ENCODE data around the gene DHCR24.
"Not testable (repeated sequence)": the region's sequence is repeated elsewhere in the genome, so short reads cannot be mapped to it uniquely, and the experiment has no call there.

DHCR24 gene

DNA sequence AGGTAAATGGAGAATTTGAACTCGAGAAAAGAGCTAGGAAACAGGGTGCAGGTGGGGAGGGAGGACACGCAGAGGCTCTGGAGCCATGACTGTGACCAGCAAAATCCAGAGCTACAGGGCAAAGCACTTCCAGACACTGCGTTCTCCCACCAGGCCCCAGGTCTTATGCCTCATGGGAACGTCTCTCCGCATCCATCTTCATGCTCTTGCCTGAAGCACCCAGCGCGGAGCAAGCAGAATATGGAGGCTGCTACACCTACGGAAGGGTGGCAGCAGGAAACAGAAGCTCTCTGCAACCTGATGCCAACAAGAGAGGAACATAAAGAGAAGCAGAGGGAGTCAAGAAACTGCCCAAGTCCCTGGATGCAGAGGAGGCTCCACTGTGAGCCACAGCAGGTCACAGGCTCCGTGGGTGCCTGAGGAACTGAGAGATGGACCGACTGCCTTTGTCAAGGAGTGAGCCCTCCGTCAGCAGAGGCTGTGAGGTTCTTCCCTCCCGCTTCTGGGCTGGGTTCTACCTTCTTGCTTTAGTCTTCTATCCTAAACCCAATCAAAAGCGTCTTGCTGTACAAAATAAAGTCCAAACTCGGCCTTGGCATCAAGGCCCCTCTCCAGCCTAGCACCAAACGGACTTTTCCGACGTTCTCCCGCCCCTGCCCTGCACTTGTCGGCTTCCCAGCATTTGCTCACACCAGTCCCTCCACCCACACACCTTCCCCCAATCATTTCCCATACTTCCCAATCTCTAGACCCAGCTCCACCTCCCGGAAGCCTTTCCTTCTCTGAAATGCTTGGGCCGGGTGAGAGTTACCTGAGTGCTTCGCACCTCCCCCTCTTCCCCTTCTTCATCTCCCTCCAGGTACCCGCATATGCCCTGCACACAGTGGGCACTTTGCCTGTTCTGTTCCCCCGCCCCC, 930 bp downstream of the DHCR24 start:
- DNase-seq: no peak

DNA sequence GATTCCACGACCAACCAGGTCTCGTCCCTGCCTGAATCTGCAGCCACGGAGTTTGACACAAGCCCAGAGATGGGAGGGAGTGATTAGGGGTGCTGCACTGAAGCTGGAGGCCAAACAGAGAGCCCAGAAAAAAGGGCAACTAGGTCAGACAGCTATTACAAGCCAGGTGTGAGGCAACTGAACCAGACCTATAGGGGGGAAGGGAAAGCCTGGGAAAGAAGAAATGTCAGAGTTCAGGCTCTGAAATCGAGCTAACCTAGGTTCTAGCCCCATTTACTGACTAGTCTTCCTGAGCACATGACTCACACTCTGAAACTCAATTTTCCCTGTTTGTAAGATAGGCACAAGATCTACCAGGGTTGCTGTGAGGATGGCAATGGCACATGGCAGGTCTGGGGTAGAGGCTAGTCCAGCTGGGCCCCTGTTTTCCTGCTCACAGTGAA, 1.7 kb downstream of the DHCR24 start:
- DNase-seq: no peak

DNA sequence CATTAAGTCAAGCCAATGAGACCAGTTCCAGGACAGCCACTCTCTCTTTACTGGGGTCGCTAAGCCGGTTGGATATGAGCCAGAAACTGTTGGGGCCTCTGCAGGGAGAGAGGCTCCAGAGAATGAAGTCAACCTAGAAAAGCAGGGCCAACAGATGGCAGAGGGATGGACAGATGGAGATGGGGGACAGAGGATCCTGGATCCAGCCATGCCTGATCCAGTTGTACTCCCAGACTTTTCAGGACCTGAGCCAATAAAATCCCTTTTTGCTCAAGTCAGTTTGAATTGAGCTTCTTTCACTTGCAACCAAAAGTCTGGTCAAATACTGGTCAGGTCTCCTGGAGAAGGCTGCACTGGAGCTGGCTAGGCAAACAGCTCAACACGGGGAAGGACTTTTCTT, 2.2 kb downstream of the DHCR24 start:
- no peak for DNase-seq

DNA sequence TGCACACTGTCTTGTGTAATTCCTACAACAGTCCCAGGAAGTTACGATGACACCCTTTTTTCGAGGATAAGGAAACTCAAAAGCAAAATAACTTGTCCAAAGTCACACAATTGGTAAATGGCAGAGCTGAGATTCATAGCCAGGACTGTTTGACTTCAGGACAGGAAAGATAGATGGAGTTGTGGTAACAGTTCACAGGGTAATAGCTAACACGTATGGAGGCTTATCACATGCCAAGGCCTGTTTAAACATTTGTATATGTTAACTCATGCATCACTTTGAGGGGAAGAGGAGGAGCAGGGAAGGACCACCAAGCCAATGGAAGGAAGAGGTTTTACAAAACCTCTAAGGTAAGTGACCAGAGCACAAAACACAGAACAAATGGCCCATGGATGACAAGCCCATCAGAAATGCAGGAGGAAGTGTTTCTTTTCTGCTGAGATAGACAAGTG, 2.8 kb downstream of the DHCR24 start:
- DNase-seq: no peak

DNA sequence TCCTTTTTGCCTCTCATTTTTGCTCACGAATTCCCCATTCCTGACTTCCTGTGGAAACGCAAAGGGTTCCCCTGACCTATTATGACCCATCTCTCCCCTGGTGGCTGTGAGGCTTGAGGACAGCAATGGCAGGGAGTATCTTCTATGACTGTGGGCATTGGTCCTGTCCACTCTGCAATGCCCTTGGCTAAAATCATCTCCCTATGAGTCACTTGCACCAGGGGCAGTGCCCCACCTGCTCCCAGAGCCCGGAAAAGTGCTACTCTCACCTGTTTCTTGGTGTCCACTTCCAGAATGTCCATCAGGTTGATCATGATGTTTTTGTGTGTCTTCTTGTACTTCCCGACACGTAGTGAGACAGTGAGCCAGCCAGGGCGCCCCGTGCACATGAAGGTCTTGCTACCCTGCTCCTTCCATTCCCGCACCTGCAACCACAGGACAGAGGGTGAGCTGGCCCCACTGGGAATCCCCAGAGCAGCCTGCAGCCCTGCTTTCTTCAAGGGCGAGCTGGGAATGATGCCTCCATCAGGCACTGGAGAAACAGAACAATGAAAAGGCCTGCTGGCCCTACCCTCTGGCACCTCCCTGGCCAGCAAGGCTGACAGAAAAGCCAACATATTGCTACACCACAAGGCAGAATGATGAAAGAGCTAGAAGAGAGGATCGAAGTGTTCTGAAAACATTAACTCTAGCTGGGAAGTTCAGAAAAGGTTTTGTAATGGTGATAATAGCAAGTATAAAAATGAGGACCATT, 3.5 kb downstream of the DHCR24 start:
- DNase-seq: no peak

DNA sequence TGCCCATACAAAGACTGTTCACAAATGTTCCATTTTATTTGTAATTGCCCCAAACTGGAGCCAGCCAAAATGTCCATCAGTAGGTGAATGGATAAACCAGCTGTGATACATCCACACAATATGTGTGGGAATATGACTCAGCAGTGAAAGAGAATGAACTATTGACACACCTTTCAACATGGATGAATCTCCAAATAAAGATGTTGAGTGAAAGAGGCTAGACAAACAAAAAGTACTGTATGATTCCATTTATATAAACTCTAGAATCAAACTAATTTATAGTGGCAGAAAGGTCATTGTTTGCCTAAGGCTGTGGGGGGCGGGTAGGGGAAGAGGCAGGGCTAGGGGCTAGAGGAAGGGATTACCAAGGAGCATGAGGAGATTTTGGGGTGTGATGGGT, 4.5 kb downstream of the DHCR24 start:
- DNase-seq: no peak

DNA sequence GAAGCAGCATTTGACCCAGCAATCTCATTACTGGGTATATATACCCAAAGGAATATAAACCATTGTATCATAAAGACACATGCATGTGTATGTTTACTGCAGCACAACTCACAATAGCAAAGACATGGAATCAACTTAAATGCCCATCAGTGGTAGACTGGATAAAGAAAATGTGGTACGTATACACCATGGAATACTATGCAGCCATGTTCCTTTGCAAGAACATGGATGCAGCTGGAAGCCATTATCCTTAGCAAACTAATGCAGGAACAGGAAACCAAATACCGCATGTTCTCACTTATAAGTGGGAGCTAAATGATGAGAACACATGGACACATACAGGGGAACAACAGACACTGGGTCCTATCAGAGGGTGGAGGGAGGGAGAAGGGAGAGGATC, 5.4 kb downstream of the DHCR24 start:
- DNase-seq: not testable (repeated sequence)

DNA sequence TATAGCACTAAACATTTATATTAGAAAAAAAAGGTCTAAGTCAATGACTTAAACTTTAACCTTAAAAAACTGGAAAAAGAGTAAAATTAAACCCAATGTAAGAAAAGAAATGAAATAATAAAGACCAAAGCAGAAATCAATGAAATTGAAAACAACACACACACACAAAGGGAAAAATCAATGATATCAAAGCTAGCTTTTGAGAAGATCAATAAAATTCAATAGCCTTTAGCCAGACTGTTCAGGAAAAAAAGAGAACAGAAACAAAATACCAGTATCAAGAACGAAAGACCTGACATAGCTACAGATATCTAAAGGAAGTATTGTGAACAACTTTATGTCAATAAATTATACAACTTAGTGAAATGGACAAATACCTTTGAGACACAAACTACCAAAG, 7.1 kb downstream of the DHCR24 start:
- no peak for DNase-seq

DNA sequence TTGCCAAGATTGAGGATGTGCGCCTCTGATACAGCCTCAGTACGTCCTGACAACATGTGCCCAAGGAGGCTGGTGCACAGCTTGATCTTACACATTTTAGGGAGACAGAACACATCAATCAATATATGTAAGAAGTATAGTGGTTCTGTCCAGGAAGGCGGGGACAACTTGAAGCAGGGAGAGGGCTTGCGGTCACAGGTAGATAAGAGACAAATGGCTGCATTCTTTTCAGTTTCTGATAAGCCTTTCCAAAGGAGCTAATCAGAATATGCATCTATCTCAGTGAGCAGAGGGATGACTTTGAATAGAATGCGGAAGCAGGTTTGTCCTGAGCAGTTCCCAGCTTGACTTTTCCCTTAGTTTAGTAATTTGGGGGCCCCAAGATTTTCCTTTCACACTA, 10.2 kb downstream of the DHCR24 start:
- no peak for DNase-seq

DNA sequence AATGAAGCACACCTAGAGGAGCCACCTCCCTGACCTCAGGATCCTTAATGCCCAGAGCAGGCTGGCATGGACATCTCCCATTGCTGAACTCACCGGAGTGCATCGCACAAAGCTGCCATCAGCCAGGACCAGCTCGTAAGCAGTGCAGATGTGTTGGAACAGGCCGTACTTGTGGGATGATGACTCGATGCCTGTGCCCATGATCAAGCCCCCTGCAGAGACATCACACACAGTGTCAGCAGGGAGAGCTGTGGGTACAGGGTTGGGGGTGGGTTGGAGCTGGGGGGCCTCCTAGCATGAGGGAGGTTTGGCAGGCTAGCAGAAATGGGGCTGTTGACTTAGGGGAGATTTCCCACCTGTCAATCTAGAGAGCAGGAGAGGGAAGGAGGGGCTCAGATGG, 12.0 kb downstream of the DHCR24 start:
- no peak for DNase-seq

DNA sequence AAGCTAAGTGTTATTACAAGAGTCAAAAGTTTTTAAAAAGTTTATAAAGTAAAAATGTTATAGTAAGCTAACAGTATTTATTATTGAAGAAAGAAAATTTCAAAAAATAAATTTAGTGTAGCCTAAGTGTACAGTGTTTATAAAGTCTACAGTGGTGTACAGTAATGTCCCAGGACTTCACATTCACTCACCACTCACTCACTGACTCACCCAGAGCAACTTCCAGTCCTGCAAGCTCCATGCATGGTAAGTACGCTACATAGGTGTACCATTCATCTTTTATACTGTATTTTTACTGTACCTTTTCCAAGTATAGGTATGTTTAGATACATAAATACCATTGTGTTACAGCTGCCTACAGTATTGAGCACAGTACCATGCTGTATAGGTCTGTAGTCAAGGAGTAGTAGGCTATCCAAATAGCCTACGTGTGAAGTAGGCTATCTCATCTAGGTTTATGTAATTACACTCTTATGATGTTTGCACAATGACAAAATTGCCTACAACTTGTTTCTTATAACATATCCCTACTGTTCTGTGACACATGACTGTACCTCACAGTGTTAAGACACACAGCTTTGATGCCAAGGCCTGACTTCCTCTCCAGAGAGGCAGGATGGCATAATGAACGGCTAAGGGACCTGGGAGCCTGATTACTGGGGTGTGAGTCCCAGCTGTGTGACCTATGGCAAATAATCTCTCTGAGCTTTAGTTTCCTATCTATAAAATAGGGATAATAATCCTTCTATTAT, 12.7 kb downstream of the DHCR24 start:
- DNase-seq: no peak

DNA sequence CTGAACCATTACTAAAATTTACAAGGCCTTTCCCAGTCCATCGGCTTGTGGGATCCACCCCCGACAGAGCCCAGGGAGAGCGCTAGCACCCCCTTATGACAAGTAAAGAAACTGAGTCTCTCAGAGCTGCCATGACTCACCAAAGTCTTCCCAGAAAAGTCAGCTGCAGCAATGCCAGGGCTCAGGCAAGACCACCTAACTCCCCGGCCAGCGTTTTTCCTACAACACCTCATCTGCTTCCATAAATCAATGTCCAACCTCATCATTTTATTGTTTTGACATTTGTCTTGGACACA, 15.0 kb downstream of the DHCR24 start:
- DNase-seq: no peak

DNA sequence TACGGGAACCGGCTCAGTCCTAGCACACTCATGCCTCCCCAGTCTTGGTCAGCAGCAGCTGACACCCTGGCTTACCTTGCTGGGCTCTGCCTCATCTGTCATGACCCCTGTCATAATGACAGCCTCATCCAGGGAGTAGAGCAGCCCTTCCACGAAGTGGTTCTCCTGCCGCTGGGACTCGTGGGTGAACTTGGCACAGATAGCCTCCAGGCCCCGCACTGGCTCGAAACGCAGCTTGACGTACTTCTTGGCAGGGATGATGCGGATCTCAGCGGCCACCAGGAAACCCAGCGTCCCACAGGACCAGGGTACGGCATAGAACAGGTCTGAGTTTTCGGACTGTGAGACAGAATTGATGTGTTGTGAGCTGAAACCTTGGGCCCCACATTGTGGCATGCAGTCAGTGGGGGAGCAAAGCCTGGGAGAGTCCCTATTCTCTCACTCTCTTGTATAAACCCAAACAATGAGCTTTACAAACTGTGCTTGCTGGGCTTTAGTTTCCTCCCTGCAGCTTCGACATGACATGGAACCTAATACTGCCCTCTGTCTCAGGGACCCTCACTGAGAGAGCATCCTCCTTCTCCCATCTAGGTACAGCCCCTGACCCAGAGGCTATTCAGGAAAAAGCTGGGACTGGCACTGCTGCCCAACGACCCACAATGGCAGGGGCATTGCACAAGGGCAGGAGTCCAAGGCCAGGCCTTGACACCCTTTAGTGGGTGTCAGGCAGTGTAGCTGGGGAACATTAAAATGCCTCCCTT, 15.5 kb downstream of the DHCR24 start:
- DNase-seq: no peak

DNA sequence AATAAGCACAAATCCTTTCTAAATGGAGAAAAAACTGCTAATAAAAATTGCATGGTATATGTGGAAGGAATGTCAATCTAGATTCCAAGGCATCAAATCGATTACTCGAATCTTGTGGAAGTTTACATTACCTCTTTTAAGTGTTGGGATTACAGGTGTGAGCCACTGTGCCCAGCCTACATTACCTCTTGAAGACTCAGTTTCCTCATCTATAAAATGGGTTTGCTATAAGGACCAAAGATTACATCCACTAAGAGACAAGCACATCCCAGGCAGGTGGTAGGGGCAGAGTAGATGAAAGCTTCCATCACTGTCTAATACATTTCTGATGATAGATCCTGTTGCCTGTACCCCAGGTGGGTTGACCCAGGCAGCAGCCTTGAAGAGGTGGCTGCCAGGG, 16.1 kb downstream of the DHCR24 start:
- no peak for DNase-seq

DNA sequence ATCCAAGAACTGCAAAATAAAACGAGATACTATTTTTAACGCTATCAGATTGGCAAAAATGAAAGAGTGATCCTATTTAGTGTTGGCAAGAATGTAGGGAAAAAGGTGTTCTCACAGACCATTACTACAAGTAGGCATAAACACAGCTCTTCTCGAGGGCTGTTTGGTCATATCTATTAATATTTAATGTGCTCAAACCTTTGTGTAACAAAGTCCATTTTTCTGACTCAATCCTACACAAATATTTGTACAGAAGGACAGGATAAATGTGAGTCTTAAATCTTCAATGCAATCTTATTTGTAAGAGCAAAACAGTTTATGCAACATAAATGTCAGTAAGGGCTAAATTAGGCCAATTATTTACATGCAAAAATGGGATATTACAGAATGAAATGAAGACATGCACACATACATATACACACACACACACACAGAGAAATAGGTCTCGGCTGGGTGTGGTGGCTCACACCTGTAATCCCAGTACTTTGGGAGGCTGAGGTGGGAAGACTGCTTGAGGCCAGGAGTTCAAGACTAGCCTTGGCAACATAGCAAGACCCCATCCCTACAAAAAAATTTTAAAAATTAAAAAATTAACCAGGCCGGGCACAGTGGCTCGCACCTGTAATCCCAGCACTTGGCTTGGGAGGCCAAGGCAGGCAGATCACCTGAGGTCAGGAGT, 17.7 kb downstream of the DHCR24 start:
- no peak for DNase-seq

DNA sequence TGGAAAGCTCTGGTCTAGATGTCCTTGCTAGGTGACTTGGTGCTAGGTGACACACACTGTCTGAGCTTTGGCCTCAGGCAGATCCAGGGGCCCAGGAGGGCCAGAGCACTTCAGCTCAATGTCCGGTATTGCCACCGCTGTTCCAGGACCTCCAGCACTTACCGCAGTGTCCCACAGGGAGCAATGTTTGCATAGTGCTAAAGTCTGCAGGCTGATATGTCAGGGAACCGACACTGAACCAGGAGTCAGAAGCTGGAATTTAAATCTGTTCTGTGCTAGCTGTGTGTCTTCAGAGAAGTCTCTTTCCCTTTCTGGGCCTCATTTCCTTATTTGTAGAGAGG, 19.3 kb downstream of the DHCR24 start:
- DNase-seq: no peak

DNA sequence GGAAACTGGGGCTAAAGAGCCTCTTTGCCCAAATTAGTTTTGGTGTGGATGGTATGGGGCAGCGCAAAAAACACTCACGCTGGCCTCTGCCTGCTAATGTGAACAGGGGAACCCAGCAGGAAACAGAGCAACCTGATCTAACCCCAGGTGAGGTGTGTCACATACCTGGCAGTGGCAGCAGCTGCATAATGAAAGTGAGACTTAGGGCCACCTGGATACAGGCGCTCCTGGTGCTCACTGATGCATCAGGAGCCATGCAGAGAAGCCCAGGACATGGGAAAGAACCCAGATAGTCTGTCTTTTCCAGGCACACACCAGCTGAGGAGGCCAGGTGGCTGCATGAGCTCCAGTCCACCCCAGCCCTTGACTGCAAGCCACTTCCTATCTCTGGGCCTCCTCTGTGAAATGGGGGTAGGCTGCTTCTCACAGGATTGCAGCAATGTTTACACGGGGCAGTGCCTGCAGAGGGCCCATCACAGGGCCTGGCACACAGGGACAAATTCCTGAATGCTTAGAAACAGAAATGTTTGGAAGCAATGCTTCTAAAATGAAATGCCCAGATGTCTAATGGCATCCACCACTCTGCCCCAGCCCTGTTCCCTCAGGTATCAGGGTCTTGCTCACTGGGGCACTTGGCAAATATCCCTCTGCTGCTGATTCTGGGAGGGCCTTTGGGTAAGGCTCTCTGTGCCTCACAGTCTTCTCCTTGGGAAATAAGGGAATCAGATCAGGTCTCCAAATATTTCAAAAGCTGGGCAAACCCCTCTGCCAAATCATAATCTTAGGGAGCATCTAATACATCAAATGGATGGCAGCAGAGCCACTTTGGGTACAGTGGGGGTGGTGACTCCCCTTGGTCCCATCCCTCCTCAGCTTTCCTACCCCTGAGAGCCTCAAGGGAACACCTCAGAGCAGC, 19.9 kb downstream of the DHCR24 start:
- DNase-seq: no peak

DNA sequence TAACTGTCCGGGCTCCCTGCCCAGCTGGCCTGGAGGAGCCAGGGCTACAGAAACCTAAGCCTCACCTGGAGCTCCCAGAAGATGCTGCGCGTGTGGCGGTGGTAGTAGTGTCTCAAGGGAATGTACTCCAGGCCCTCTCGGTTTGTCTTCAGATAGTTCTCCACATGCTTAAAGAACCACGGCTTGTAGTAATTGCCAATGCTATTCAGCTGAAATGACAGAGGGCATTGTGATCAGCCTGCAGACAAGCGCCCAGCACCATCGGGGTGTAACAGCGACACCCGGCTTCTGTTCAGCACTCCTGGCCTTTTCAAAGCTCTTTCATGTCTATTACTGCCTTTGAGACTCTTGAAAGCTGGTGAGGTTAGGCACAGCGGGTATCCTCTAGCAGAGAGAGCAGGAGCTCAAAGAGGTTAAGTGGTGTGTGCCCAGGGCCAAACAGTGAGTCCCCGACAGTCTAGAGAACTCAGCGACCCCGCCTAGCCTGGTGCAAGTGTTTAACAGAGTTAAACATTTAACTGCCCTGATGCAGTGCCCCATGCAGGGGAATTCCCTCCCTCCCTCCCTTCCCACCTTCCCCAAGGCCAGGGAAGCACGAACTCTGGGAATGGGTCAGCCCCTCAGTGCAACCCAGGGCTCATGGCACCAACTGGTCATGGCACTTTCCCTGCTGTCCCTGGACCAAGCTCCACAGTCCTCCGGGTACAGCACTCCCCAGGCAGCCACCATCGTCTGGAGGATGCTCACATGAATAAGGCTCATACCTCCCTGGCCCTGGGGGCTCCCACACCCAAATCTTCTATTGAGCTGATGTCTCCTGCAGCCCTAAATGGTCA, 21.5 kb downstream of the DHCR24 start:
- DNase-seq: no peak

DNA sequence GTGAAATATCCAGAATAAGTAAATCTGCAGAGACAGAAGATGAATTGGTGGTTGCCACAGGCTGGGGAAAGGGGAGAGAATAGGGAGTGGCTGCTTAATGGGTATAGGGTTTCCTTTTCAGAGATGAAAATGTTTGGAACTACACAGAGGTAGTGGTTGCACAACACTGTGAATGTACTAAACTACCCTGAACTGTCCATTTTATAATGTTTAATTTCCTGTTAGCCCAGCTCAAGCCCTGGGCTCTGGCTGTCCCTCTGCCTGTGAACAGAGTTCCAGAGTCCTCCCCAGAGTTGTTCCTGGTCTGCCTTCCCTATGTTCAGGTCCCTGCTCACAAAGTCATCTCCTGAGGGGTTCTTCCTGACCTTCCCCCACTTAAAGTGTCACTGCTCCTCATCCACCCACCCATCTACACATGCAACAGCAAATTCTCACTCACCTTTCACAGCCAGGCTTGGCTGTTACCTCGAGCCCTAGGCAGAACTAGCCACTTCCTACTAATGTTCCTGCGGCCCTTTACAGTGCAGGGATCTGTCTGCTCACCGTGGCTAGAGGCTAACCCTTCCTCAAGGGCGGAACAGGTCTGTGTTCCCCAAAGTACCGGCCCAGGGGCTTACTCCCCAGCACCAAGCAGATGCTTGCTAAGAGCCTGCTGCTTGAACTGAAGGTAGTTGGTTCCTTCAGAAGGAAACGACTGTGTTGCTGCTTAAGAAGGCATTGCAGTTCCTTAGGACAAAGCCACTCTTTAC, 22.4 kb downstream of the DHCR24 start:
- DNase-seq: no peak

DNA sequence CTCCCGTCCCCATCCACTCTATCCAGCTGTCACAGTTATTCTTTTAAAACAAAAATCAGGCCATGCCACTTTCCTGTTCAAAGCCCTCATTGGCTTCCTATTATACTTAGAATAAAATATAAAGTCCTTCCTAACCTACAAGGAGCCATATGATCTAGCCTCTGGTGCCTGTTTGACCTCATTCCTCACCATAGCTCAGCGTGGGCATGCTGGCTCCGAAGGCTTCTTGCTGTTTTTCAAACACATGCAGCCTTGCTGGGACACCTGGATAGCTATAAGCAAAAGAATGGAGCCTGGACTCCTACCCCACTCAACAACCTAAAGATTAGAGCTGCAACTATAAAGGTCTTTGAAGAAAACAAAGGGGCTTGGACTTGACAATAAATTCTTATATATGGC, 23.7 kb downstream of the DHCR24 start:
- DNase-seq: no peak

All from stimulated activated CD4-positive, alpha-beta T cell treated with anti-CD3 and anti-CD28 coated beads, Interleukin-4, amount 100 ng/mL, for 4 hours (primary cell).